Mesendoderm (in vitro differentiated cells): ENCODE results near the gene PARD6B.
A peak's percentile ranks its signal among the peaks of the same experiment; 100 is the strongest.
"Not testable (repeated sequence)": the region's sequence is repeated elsewhere in the genome, so short reads cannot be mapped to it uniquely, and the experiment has no call there.

ENCODE experiments used
- DNase-seq: peaks from one replicate; pipeline ENCODE4 v3.0.0; 2013
- H2AK5ac ChIP-seq: 2 replicates; pipeline ENCODE4 v1.6.1; 2013; ENCODE audit warnings: low read length, inconsistent platforms
- H2BK120ac ChIP-seq: 2 replicates; pipeline ENCODE4 v1.6.1; 2013; ENCODE audit warnings: low read depth, mild to moderate bottlenecking, low read length, moderate library complexity, mixed read lengths
- H2BK15ac ChIP-seq: replicated peaks from 2 replicates; pipeline ENCODE4 v1.6.1; 2013; ENCODE audit warnings: low read depth, mild to moderate bottlenecking, moderate library complexity
- H2BK5ac ChIP-seq: 2 replicates; pipeline ENCODE4 v1.6.1; 2013; ENCODE audit warnings: low read length, inconsistent platforms
- H3K18ac ChIP-seq: 2 replicates; pipeline ENCODE4 v1.6.1; 2013; ENCODE audit warnings: mild to moderate bottlenecking, low read length, mixed read lengths
- H3K23ac ChIP-seq: one replicate; pipeline ENCODE4 v1.6.1; 2013; ENCODE audit warnings: low read length
- H3K27ac ChIP-seq: 2 replicates; pipeline ENCODE4 v1.5.1; 2013; ENCODE audit warnings: low read depth, mild to moderate bottlenecking, inconsistent platforms, low read length, moderate library complexity
- H3K27me3 ChIP-seq: 2 replicates; pipeline ENCODE4 v1.6.1; 2013; ENCODE audit warnings: low read length, control low read depth, mild to moderate bottlenecking, inconsistent platforms; ENCODE audit not compliant: insufficient read depth, poor library complexity
- H3K36me3 ChIP-seq: 2 replicates; pipeline ENCODE4 v1.6.1; 2013; ENCODE audit warnings: low read length, inconsistent platforms; ENCODE audit not compliant: control insufficient read depth, insufficient read depth
- H3K4ac ChIP-seq: one replicate; pipeline ENCODE4 v1.6.1; 2013; ENCODE audit warnings: low read depth, mild to moderate bottlenecking, low read length, moderate library complexity
- H3K4me1 ChIP-seq: 2 replicates; pipeline ENCODE4 v1.6.1; 2013; ENCODE audit warnings: low read depth, low read length, inconsistent platforms; ENCODE audit not compliant: control insufficient read depth
- H3K4me2 ChIP-seq: 2 replicates; pipeline ENCODE4 v1.6.1; 2013; ENCODE audit warnings: low read length
- H3K4me3 ChIP-seq: 2 replicates; pipeline ENCODE4 v1.5.1; 2013; ENCODE audit warnings: mild to moderate bottlenecking, low read length
- H3K56ac ChIP-seq: one replicate; pipeline ENCODE4 v1.6.1; 2013; ENCODE audit warnings: low read length
- H3K79me1 ChIP-seq: 2 replicates; pipeline ENCODE4 v1.6.1; 2013; ENCODE audit warnings: low read length, inconsistent platforms
- H3K79me2 ChIP-seq: 2 replicates; pipeline ENCODE4 v1.6.1; 2013; ENCODE audit warnings: mild to moderate bottlenecking, low read length; ENCODE audit not compliant: control insufficient read depth, insufficient read depth
- H3K9ac ChIP-seq: 2 replicates; pipeline ENCODE4 v1.6.1; 2013; ENCODE audit warnings: low read length, inconsistent platforms
- H4K5ac ChIP-seq: one replicate; pipeline ENCODE4 v1.6.1; 2013; ENCODE audit warnings: low read length
- H4K8ac ChIP-seq: one replicate; pipeline ENCODE4 v1.6.1; 2013; ENCODE audit warnings: low read depth, mild to moderate bottlenecking, control low read depth, low read length, moderate library complexity
- WGBS: extraction: QIAGEN DNeasy Blood & Tissue Kit; methylation state at CpG from one replicate; pipeline ENCODE4 v1.1.7; 2013; ENCODE audit warnings: low lambda C conversion rate, missing lambda C conversion rate; ENCODE audit not compliant: insufficient coverage; ENCODE audit errors: extremely low coverage; 5-methylcytosine and 5-hydroxymethylcytosine counted together

Gene PARD6B

GRCh38 chr20:50792708-50793574, 61.6 kb downstream of the PARD6B start:
- WGBS, result no CpG with 5 or more reads among the region's 14 CpGs
- no peak overlapping the region for H2BK120ac ChIP-seq
- H3K27ac ChIP-seq, result no peak overlapping the region

GRCh38 chr20:50793575-50794016, 62.2 kb downstream of the PARD6B start:
- no CpG with 5 or more reads among the region's 13 CpGs for WGBS
- not testable (repeated sequence) for H3K27me3 ChIP-seq, H2BK5ac ChIP-seq, H3K4me3 ChIP-seq, H3K4me1 ChIP-seq, H3K27ac ChIP-seq, H3K36me3 ChIP-seq, H3K79me2 ChIP-seq, H2BK15ac ChIP-seq, H3K18ac ChIP-seq, H3K4ac ChIP-seq, H3K4me2 ChIP-seq, H3K23ac ChIP-seq, H3K79me1 ChIP-seq, H2BK120ac ChIP-seq, H4K8ac ChIP-seq, H3K9ac ChIP-seq, H4K5ac ChIP-seq, H2AK5ac ChIP-seq, H3K56ac ChIP-seq
- DNase-seq, result peak; percentile 68

More at GRCh38 chr20:50792708-50793574, 61.6 kb downstream of the PARD6B start:
- Histone ChIP-seq H4K8ac (no peak overlapping the region), H3K4me1 (peaks cover 4% of the 10 kb centered on the region), H2AK5ac (no peak overlapping the region), H2BK5ac (no peak overlapping the region), H4K5ac (no peak overlapping the region), H3K27me3 (no peaks in the 10 kb centered on the region), H3K79me2 (no peaks in the 10 kb centered on the region), H3K9ac (no peak overlapping the region), H3K23ac (no peak overlapping the region), H3K56ac (peak overlapping the region; percentile 15), H3K4ac (no peak overlapping the region), H2BK15ac (no peak overlapping the region), H3K18ac (no peak overlapping the region), H3K79me1 (no peaks in the 10 kb centered on the region), H3K4me2 (no peak overlapping the region), H3K36me3 (no peaks in the 10 kb centered on the region), H3K4me3 (no peak overlapping the region)
- no peak for DNase-seq

DNA sequence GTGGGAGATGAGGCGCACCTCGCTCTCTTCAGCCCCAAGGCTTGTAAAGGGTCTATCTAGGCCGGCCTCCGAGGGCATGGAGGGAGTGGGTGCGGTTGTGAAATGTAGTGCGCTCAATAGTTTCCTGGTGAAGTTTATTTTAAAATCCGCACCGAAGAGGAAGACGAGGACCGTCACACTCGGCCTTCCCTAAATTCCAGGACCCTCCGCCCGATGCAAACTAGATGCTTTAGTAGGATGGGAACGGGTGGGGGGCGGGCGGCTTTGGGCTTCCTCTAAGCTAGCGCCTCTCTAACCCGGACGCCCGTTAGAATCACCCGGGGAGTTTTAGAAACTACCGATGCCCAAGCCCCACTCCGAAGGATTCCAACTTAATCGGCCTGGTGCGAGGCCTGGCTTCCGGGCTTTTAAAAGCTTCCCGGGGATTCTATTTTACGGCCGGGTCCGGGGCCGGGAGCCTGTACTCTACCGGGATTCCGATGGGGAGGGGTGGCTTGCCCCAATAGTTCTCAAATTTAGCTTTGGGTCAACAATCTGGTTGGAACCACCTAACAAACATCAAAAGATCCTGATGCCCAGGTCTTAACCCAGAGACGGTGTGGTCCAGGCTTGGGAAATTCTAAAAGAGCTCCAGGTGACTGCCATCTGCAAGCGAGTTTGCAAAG, 62.9 kb downstream of the PARD6B start:
- Histone ChIP-seq H2BK5ac (no peak overlapping the region), H2BK15ac (no peak overlapping the region), H3K79me2 (no peaks in the 10 kb centered on the region), H3K4me2 (peak overlapping the region; percentile 69), H3K27ac (peak overlapping the region; percentile 47), H3K27me3 (no peaks in the 10 kb centered on the region), H3K23ac (no peak overlapping the region), H3K56ac (peak overlapping the region; percentile 79), H3K18ac (peak overlapping the region; percentile 63), H3K36me3 (no peaks in the 10 kb centered on the region), H3K79me1 (no peaks in the 10 kb centered on the region), H3K4me1 (no peaks in the 10 kb centered on the region), H4K8ac (no peak overlapping the region), H3K9ac (peak overlapping the region; percentile 44), H2BK120ac (peak overlapping the region; percentile 66), H3K4ac (no peak overlapping the region), H3K4me3 (no peak overlapping the region), H2AK5ac (no peak overlapping the region), H4K5ac (no peak overlapping the region)
- WGBS, result no CpG with 5 or more reads among the region's 35 CpGs
- no peak for DNase-seq

- Histone ChIP-seq H2BK15ac (no peak within 1 kb of the TSS), H3K27ac (peak within 1 kb of the TSS; percentile 47), H3K4me1 (no peaks in the 10 kb centered on the region), H3K23ac (no peak within 1 kb of the TSS), H2AK5ac (no peak within 1 kb of the TSS), H4K8ac (no peak within 1 kb of the TSS), H3K4ac (peak within 1 kb of the TSS; percentile 66), H3K18ac (peak within 1 kb of the TSS; percentile 68), H2BK5ac (no peak within 1 kb of the TSS), H3K4me3 (peak within 1 kb of the TSS; percentile 71), H3K56ac (peak within 1 kb of the TSS; percentile 84), H3K4me2 (peak within 1 kb of the TSS; percentile 87), H3K9ac (peak within 1 kb of the TSS; percentile 74), H3K79me2 (no peaks in the 10 kb centered on the region), H4K5ac (no peak within 1 kb of the TSS), H3K36me3 (no peaks in the 10 kb centered on the region), H2BK120ac (peak within 1 kb of the TSS; percentile 66), H3K27me3 (no peaks in the 10 kb centered on the region), H3K79me1 (no peaks in the 10 kb centered on the region)
- DNase-seq, result peak; percentile 90
- no CpG with 5 or more reads among the region's 92 CpGs for WGBS
Measured at GRCh38 chr20:50794846-50795634, 63.7 kb downstream of the PARD6B start, which contains the start of gene BCAS4. BCAS4 (plus strand) TSS chr20:50795061; CDS start chr20:50795084, 23 bp downstream.

DNA sequence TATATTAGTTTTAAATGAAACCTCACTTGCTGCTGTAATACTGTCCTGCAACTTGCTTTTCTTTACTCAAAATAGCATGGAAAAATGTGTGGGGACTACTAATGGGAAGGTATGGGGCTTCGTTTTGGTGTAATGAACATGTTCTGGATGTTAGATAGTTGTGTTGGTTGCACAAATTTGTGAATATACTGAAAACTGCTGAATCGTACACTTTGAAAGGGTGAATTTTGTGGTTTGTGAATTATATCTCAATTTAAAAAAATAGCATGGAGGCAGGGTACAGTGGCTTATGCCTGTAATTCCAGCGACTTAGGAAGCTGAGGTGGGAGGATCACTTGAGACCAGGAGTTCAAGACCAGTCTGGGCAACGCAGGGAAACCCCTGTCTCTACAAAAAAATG, 65.8 kb downstream of the PARD6B start:
- H3K27me3 ChIP-seq, result no peaks in the 10 kb centered on the region
- H2BK15ac ChIP-seq, result no peak overlapping the region
- H3K18ac ChIP-seq, result no peak overlapping the region
- H3K4me2 ChIP-seq, result no peak overlapping the region
- no peak overlapping the region for H4K5ac ChIP-seq
- H3K79me1 ChIP-seq, result no peaks in the 10 kb centered on the region
- H3K56ac ChIP-seq, result no peak overlapping the region
- no peak for DNase-seq
- H3K4me3 ChIP-seq, result no peak overlapping the region
- no peak overlapping the region for H2BK5ac ChIP-seq
- H4K8ac ChIP-seq, result no peak overlapping the region
- no peaks in the 10 kb centered on the region for H3K4me1 ChIP-seq
- H2BK120ac ChIP-seq, result no peak overlapping the region
- no peak overlapping the region for H3K9ac ChIP-seq
- H3K4ac ChIP-seq, result no peak overlapping the region
- H2AK5ac ChIP-seq, result no peak overlapping the region
- H3K79me2 ChIP-seq, result no peaks in the 10 kb centered on the region
- H3K23ac ChIP-seq, result no peak overlapping the region
- H3K27ac ChIP-seq, result no peak overlapping the region
- no peaks in the 10 kb centered on the region for H3K36me3 ChIP-seq
- WGBS, result no CpG with 5 or more reads among the region's 4 CpGs
